Mesendoderm (in vitro differentiated cells): Measurements from ENCODE around the gene FAM168A.

Experiments used
- DNase-seq: peaks from one replicate; pipeline ENCODE4 v3.0.0; 2013
- H2AK5ac ChIP-seq: 2 replicates; pipeline ENCODE4 v1.6.1; 2013; ENCODE audit warnings: low read length, inconsistent platforms
- H2BK120ac ChIP-seq: 2 replicates; pipeline ENCODE4 v1.6.1; 2013; ENCODE audit warnings: low read depth, mild to moderate bottlenecking, low read length, moderate library complexity, mixed read lengths
- H2BK15ac ChIP-seq: replicated peaks from 2 replicates; pipeline ENCODE4 v1.6.1; 2013; ENCODE audit warnings: low read depth, mild to moderate bottlenecking, moderate library complexity
- H2BK5ac ChIP-seq: 2 replicates; pipeline ENCODE4 v1.6.1; 2013; ENCODE audit warnings: low read length, inconsistent platforms
- H3K18ac ChIP-seq: 2 replicates; pipeline ENCODE4 v1.6.1; 2013; ENCODE audit warnings: mild to moderate bottlenecking, low read length, mixed read lengths
- H3K23ac ChIP-seq: one replicate; pipeline ENCODE4 v1.6.1; 2013; ENCODE audit warnings: low read length
- H3K27ac ChIP-seq: 2 replicates; pipeline ENCODE4 v1.5.1; 2013; ENCODE audit warnings: low read depth, mild to moderate bottlenecking, inconsistent platforms, low read length, moderate library complexity
- H3K27me3 ChIP-seq: 2 replicates; pipeline ENCODE4 v1.6.1; 2013; ENCODE audit warnings: low read length, control low read depth, mild to moderate bottlenecking, inconsistent platforms; ENCODE audit not compliant: insufficient read depth, poor library complexity
- H3K36me3 ChIP-seq: 2 replicates; pipeline ENCODE4 v1.6.1; 2013; ENCODE audit warnings: low read length, inconsistent platforms; ENCODE audit not compliant: control insufficient read depth, insufficient read depth
- H3K4ac ChIP-seq: one replicate; pipeline ENCODE4 v1.6.1; 2013; ENCODE audit warnings: low read depth, mild to moderate bottlenecking, low read length, moderate library complexity
- H3K4me1 ChIP-seq: 2 replicates; pipeline ENCODE4 v1.6.1; 2013; ENCODE audit warnings: low read depth, low read length, inconsistent platforms; ENCODE audit not compliant: control insufficient read depth
- H3K4me2 ChIP-seq: 2 replicates; pipeline ENCODE4 v1.6.1; 2013; ENCODE audit warnings: low read length
- H3K4me3 ChIP-seq: 2 replicates; pipeline ENCODE4 v1.5.1; 2013; ENCODE audit warnings: mild to moderate bottlenecking, low read length
- H3K56ac ChIP-seq: one replicate; pipeline ENCODE4 v1.6.1; 2013; ENCODE audit warnings: low read length
- H3K79me1 ChIP-seq: 2 replicates; pipeline ENCODE4 v1.6.1; 2013; ENCODE audit warnings: low read length, inconsistent platforms
- H3K79me2 ChIP-seq: 2 replicates; pipeline ENCODE4 v1.6.1; 2013; ENCODE audit warnings: mild to moderate bottlenecking, low read length; ENCODE audit not compliant: control insufficient read depth, insufficient read depth
- H3K9ac ChIP-seq: 2 replicates; pipeline ENCODE4 v1.6.1; 2013; ENCODE audit warnings: low read length, inconsistent platforms
- H4K5ac ChIP-seq: one replicate; pipeline ENCODE4 v1.6.1; 2013; ENCODE audit warnings: low read length
- H4K8ac ChIP-seq: one replicate; pipeline ENCODE4 v1.6.1; 2013; ENCODE audit warnings: low read depth, mild to moderate bottlenecking, control low read depth, low read length, moderate library complexity
- WGBS: extraction: QIAGEN DNeasy Blood & Tissue Kit; methylation state at CpG from one replicate; pipeline ENCODE4 v1.1.7; 2013; ENCODE audit warnings: low lambda C conversion rate, missing lambda C conversion rate; ENCODE audit not compliant: insufficient coverage; ENCODE audit errors: extremely low coverage; 5-methylcytosine and 5-hydroxymethylcytosine counted together

FAM168A gene

DNA sequence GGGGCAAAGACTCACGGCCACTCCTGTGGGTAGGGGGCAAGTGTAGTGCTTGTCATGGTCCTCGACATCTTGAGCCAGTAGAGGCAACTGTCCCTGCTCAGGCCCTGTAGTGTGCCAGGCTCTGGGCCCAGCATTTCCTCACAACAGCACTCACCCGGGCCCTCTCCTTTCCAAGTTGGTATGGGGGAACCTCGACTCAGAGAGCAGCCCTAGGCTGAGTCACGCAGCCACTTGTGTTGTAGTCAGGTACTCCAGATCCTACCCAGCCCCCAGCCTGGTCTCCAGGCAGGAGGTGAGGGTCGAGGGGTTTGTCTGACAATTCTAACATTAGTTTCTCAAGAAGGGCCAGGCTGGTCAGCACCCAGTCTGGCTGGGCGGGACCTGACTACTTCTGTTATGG is 217.6 kb downstream of the FAM168A start:
- H3K27me3 ChIP-seq, result no peaks in the 10 kb centered on the region
- no peak overlapping the region for H4K8ac ChIP-seq
- no peak overlapping the region for H2BK15ac ChIP-seq
- no peak overlapping the region for H3K4me2 ChIP-seq
- no peak overlapping the region for H2BK5ac ChIP-seq
- H2BK120ac ChIP-seq, result no peak overlapping the region
- H3K18ac ChIP-seq, result no peak overlapping the region
- H3K27ac ChIP-seq, result no peak overlapping the region
- WGBS, result no CpG with 5 or more reads among the region's 7 CpGs
- H2AK5ac ChIP-seq, result no peak overlapping the region
- no peak overlapping the region for H4K5ac ChIP-seq
- H3K36me3 ChIP-seq, result no peaks in the 10 kb centered on the region
- peaks cover 23% of the 10 kb centered on the region for H3K79me1 ChIP-seq
- no peaks in the 10 kb centered on the region for H3K4me1 ChIP-seq
- H3K9ac ChIP-seq, result no peak overlapping the region
- DNase-seq, result no peak
- H3K4me3 ChIP-seq, result no peak overlapping the region
- no peak overlapping the region for H3K23ac ChIP-seq
- no peak overlapping the region for H3K56ac ChIP-seq
- H3K79me2 ChIP-seq, result peaks cover 2% of the 10 kb centered on the region
- H3K4ac ChIP-seq, result no peak overlapping the region

DNA sequence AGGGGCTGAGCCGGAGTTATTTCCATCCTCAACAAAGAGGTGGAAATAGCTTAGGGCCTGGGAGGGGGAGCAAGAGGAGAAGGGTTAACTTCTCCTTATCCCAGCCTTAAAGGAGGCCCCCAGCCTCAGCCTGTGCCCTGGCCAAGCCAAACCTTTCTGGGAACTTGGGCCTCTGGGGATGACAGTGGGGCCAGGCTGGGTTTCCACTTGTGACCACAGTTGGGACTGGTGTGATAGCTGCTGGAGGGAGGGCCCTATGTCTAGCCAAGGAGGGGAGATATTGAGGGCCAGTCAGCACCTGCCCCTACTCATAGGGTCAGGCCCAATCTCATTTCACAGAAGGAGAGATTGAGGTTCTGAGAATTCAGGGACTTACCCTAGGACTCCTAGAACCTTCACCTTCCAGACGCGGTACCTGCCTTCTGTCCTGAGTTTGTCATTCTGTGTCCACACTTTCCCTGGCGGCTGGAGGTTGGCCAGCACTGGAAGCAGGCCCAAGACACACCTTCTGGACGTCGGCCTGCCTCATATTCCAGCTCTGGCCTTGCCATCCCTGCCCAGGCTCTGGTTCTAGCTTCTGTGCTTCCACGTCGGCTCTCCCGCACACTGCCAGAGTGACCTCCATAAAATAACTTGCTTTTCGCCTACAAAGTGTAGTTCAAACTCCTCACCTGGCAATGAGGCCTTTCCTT is 218.6 kb downstream of the FAM168A start:
- Histone ChIP-seq H3K79me1 (peaks cover 23% of the 10 kb centered on the region), H3K27ac (no peak overlapping the region), H3K18ac (no peak overlapping the region), H2BK5ac (no peak overlapping the region), H3K27me3 (no peaks in the 10 kb centered on the region), H2BK15ac (no peak overlapping the region), H3K79me2 (peaks cover 2% of the 10 kb centered on the region), H3K56ac (no peak overlapping the region), H3K4ac (no peak overlapping the region), H3K9ac (no peak overlapping the region), H3K4me3 (no peak overlapping the region), H4K5ac (no peak overlapping the region), H2BK120ac (no peak overlapping the region), H2AK5ac (no peak overlapping the region), H3K4me2 (no peak overlapping the region), H3K23ac (no peak overlapping the region), H4K8ac (no peak overlapping the region), H3K36me3 (no peaks in the 10 kb centered on the region), H3K4me1 (no peaks in the 10 kb centered on the region)
- no peak for DNase-seq
- WGBS, result no CpG with 5 or more reads among the region's 10 CpGs

DNA sequence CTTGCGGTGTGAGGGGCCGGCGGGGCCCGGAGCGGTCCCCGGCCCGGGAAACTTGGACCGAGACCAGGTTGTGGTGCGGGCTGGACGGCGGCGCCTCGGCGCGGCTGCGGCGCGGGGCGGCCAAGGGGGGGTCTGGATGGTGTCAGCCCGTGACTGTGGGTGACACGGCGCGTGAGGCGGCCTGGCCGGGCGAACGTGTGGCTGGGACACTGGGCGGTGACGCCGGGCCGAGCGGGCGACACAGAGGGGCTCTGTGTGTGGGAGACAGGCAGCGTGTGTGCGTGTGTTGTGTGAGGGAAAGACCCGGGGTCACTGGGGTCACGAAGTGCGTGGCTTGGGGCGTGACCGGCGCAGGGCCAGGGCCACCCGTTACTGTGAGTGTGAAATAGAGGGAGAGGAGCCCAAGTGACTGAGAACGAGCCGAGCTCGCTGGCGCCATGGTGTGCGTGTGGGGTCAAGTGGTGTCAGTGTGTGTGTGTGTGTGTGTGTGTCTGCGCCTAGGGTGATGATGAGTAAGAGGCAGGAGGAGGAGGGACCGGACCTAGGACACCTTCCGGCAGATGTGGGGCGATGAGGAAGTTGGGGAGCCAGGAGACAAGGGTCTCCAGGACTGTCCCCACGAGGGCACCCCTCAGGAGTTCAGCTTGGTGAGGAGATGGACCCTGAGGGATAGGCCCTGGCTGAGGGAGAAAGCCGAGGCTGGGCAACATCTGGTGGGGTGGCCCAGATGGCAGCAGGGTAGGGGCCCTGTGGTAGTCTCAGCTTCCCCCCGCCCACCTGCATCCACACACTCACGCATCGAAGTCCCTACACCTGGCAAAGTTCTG is 220.9 kb downstream of the FAM168A start:
- Histone ChIP-seq H3K4me1 (no peaks in the 10 kb centered on the region), H3K9ac (peak overlapping the region; percentile 91), H4K8ac (no peak overlapping the region), H3K79me2 (peaks cover 2% of the 10 kb centered on the region), H3K27me3 (no peaks in the 10 kb centered on the region), H3K79me1 (peaks cover 19% of the 10 kb centered on the region), H3K18ac (peak overlapping the region; percentile 54), H3K56ac (peak overlapping the region; percentile 93), H3K4ac (no peak overlapping the region), H2BK120ac (no peak overlapping the region), H3K36me3 (no peaks in the 10 kb centered on the region), H2AK5ac (no peak overlapping the region), H2BK15ac (no peak overlapping the region), H3K27ac (no peak overlapping the region), H3K23ac (peak overlapping the region; percentile 61), H3K4me3 (peak overlapping the region; percentile 86), H2BK5ac (no peak overlapping the region), H4K5ac (no peak overlapping the region), H3K4me2 (peak overlapping the region; percentile 39)
- no CpG with 5 or more reads among the region's 56 CpGs for WGBS
- peak; percentile 74 for DNase-seq

DNA sequence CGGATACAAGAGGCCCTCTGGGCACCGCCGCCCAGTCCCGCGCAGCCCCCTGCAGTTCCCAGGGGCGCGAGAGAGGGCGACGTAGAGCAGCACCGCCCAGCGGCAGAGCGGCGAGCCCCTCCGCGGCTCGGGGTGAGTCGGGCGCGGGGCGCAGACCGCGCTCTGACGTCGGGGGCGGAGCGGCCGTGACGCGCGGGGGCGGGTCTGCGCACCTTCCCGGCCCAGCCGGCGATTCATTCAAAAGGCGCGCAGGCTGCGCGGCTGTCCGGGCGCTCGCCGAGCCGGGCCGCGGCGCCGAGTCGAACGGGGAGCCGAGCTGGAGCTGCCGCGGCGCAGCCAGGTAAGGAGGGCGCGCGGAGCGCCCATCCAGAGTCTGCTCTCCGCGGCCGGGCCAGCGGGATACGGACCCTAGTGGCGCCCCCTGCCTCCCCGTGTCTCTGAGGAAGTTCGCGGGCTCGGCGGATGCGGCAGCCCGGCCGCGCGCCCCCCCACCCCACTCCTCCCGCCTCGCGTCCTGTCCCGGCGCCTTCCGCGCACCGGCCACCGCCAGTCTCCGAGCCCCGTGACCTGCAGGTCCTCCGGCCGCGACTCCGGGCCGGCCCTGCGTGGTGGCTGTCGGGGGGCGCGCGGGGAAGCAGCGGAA is 221.6 kb downstream of the FAM168A start, which contains the start of gene RELT:
TSS of gene RELT (plus strand) at position 240 of the 643 bp plus-strand sequence. CDS start 12,738 bp downstream, outside the sequence.
- Histone ChIP-seq H2BK15ac (no peak within 1 kb of the TSS), H3K18ac (peak within 1 kb of the TSS; percentile 54), H3K36me3 (no peaks in the 10 kb centered on the region), H3K79me2 (peaks cover 2% of the 10 kb centered on the region), H2BK5ac (no peak within 1 kb of the TSS), H3K56ac (peak within 1 kb of the TSS; percentile 93), H3K9ac (peak within 1 kb of the TSS; percentile 91), H4K5ac (peak within 1 kb of the TSS; percentile 35), H2BK120ac (no peak within 1 kb of the TSS), H3K27ac (no peak within 1 kb of the TSS), H3K79me1 (peaks cover 17% of the 10 kb centered on the region), H2AK5ac (no peak within 1 kb of the TSS), H3K4me1 (no peaks in the 10 kb centered on the region), H3K27me3 (no peaks in the 10 kb centered on the region), H3K4ac (no peak within 1 kb of the TSS), H3K4me3 (peak within 1 kb of the TSS; percentile 86), H3K23ac (peak within 1 kb of the TSS; percentile 61), H3K4me2 (peak within 1 kb of the TSS; percentile 39), H4K8ac (no peak within 1 kb of the TSS)
- peak; percentile 94 for DNase-seq
- no CpG with 5 or more reads among the region's 96 CpGs for WGBS

DNA sequence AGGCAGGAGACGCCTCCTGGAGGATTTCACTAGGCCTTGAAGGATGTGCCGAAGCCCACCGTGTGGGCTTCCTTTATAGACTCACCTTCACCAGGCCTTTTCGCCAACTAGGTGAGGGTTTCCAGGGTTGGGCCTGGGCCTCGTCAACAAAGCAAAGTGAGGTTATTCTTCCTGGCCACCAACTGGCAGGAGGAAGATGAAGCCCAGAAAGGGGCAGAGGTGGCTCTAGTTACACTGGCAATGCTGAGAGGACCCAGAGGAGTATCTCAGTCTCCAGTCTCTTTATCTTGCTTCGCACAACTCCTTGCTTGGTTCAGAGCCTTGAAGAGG is 222.1 kb downstream of the FAM168A start:
- H2BK120ac ChIP-seq, result no peak overlapping the region
- no peaks in the 10 kb centered on the region for H3K27me3 ChIP-seq
- H3K9ac ChIP-seq, result peak overlapping the region; percentile 10
- no CpG with 5 or more reads among the region's 6 CpGs for WGBS
- H3K79me1 ChIP-seq, result peaks cover 15% of the 10 kb centered on the region
- H3K36me3 ChIP-seq, result no peaks in the 10 kb centered on the region
- no peak overlapping the region for H2BK15ac ChIP-seq
- H3K4ac ChIP-seq, result no peak overlapping the region
- peak overlapping the region; percentile 35 for H4K5ac ChIP-seq
- no peak overlapping the region for H2AK5ac ChIP-seq
- H3K18ac ChIP-seq, result no peak overlapping the region
- DNase-seq, result no peak
- H3K56ac ChIP-seq, result peak overlapping the region; percentile 59
- no peak overlapping the region for H3K4me3 ChIP-seq
- H3K4me1 ChIP-seq, result no peaks in the 10 kb centered on the region
- peaks cover 2% of the 10 kb centered on the region for H3K79me2 ChIP-seq
- no peak overlapping the region for H4K8ac ChIP-seq
- H3K27ac ChIP-seq, result no peak overlapping the region
- no peak overlapping the region for H3K4me2 ChIP-seq
- no peak overlapping the region for H2BK5ac ChIP-seq
- H3K23ac ChIP-seq, result no peak overlapping the region
